HG02885 (cell line): ENCODE results near the gene MAGEA11.
"Not testable (repeated sequence)": the region's sequence is repeated elsewhere in the genome, so short reads cannot be mapped to it uniquely, and the experiment has no call there.

Source experiments
- ATAC-seq: cut with Tn5 transposase; IDR thresholded peaks from one replicate; pipeline ENCODE4 v1.9.1; 2021; ENCODE audit warnings: mild to moderate bottlenecking; ENCODE audit not compliant: unreplicated experiment, poor library complexity

Gene MAGEA11

DNA sequence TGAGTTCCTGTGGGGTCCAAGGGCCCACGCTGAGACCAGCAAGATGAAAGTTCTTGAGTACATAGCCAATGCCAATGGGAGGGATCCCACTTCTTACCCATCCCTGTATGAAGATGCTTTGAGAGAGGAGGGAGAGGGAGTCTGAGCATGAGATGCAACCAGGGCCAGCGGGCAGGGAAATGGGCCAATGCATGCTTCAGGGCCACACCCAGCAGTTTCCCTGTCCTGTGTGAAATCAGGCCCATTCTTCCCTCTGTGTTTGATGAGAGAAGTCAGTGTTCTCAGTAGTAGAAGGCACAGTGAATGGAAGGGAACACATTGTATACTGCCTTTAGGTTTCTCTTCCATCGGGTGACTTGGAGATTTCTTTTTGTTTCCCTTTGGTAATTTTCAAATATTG lies 4.8 kb downstream of the MAGEA11 start:
- no peak for ATAC-seq

DNA sequence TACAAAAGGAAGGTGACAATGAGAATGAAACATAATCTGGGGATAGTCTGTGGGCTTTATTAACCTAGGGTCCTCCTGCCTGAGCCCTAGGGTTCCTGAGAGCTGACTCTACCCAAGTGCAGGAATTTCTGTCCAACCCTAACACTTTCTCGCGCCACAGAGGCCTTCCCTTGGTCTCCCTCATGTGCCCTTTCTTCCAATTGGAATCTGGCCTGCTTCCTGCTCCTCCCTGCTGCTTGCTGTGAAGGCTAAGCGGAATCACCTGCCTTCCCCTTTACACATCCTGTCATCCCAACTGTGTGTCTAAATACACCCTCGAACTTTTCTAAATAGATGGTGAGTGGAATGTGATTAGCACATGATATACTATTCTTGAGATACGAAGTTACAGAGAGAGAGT lies 5.9 kb downstream of the MAGEA11 start:
- no peak for ATAC-seq

- no peak for ATAC-seq
Measured at GRCh38 chrX:149718757-149719156, 6.9 kb downstream of the MAGEA11 start.

DNA sequence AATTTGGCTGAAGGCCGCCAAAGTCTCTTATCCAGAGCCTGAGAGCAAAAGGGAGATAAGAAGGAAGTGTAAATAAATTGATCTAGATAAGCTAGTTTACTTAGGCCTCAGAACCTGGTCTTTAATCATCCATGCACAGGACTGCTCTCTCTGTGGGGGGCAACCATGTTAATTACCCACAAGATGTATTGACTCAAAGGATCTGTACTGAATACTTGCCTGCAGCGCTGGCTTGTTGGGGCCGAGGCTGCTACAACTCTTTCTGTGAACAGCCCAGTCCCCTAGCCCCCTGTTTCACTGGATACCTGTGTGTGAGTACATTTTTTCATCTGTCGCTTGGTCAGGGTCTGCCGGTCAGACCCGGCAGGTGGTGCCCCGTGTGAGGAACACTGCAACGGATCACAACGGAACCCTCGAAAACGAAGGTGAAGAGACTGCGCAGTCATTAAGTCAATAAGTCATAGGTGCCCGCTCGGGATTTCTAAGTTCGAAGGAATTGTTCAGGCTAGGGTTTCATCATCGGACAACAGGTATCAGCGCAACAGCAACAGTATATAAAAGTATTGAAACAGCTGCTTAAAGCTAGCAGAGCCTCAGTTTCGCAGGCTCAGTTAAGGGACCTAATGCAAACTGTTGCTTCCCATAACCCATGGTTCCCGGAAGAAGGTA lies 8.3 kb downstream of the MAGEA11 start:
- ATAC-seq = no peak

DNA sequence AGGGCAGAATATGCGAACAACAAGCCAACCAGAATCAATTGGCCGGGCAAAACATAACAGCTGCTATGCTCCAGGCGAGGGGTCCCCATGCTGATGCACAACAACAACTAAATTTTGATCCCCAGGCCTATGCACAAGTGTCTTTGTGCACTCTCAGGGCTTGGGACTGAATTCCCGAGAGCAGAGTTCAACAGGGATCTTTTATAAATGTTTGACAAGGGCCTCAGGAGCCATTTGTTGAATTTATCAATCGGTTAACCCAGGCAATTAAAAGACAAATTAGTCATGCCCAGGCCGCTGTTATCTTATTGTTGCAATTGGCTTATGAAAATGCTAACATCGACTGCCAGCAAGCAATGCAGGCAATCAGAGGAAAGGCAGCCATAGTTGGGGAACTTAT lies 9.4 kb downstream of the MAGEA11 start:
- ATAC-seq = not testable (repeated sequence)

GRCh38 chrX:149721778-149722177 lies 9.9 kb downstream of the MAGEA11 start:
- ATAC-seq = no peak

DNA sequence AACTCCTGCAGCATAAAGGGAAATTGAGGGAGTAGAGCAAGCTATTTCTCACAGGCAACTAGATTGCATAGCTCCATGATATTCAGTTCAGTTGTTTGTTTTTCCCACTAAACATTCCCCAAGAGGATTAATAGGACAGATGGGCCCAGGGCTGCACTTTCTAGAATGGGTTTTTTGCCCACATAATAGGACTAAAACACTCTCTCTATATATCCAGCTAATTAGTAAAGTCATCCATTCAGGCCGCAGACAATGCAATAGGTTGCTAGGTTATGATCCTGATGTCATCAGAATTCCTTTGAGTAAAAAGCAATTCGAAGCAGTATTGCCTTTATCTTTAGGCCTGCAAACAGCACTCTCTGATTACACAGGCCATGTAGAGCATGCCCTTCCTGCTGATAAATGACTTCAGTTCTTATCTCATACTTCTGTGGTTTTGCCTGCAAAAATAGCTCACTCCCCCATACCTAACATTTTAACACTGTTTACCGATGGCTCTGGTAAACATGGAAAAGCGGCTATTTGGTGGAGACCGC lies 11.8 kb downstream of the MAGEA11 start:
- ATAC-seq = not testable (repeated sequence)

- not testable (repeated sequence) for ATAC-seq
Measured at GRCh38 chrX:149727308-149727707, 15.4 kb downstream of the MAGEA11 start.

DNA sequence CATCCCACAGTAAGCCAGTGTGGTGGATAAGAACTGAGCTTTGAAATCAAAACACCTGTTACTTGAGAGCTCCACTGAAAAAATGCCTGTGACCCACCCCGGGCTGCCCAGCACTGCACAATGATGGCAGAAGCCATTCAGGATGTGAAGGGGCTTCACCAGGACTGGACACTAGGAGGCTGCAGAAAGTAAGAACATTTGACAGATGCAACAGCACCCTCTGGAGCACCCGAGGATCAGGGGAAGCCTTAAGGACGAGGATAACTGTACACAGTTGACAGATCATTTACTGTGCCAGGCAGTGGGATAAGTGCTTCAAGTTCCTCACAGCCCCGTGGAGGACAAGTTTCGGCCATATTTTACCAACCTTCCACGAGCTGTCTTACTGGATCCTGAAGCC lies 30.4 kb downstream of the MAGEA11 start:
- not testable (repeated sequence) for ATAC-seq

DNA sequence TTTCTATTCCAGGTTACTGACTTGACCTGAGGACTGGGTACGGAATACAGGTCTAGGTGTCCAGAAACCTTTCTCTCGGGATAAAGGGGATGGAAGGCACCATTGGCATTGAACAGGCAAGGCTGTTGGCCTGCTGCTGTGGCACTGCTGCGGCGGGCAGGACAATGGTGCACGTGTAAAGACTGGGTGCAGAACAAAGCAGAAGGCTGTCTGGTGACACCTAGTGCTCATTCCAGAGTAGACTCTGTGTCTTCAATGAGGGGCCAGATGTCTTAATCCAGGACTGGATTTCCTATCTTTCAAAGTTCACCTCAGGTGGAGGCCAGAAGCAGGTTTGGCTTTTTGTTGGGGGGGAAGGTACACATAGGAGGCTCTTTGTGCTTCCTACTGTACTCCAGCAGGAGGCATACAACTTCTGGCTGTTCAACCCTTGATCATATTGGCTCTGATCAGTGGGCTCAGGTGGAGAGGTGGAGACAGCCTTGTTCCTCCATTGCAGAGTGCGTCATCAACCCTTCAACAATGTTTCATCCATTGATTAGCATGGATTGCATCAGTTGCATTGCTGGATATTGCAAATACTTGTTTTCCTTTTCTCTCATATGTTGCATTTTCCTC lies 34.6 kb downstream of the MAGEA11 start:
- ATAC-seq = not testable (repeated sequence)

DNA sequence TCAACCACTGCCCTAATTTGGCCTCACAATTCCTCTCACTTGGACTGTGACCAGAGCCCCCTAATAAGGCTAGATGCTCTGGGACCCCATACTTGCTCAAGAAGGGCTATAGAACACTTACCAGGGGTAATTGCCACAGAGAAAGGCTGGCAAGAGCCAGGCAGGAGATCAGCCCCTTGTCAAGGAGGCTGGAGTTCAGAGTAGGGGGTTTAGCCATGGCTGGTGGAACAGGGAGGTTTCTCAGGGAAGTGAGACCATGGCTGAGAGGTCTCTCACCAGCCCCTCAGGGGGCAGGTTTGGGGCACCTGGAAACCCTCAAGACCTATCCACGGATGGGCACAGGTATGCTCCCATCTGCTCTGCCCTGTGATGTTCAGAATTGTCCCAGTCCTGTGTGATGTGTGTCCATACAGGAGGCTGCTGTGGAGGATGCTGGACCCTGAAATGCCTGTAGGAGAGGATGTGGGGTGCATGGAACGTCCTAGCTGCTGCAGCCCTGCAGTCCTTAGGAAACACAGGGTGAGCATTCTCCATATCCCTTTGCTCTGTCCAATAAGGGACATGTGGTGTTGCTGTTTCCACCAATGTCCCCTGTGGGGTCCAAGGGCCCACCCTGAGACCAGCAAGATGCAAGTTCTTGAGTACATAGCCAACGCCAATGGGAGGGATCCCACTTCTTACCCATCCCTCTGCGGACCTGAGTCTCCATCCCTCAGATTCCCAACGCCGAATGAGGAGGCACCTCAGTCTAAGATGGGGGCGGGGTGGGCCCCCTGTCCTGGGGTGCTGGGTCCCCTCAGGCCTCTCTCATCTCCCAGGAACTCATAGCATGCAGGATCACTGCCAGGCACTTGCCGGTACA lies 45.6 kb downstream of the MAGEA11 start:
- no peak for ATAC-seq

- no peak for ATAC-seq
Measured at GRCh38 chrX:149758068-149758714, 46.3 kb downstream of the MAGEA11 start.

- not testable (repeated sequence) for ATAC-seq
Measured at GRCh38 chrX:149758715-149759078, 46.8 kb downstream of the MAGEA11 start.

DNA sequence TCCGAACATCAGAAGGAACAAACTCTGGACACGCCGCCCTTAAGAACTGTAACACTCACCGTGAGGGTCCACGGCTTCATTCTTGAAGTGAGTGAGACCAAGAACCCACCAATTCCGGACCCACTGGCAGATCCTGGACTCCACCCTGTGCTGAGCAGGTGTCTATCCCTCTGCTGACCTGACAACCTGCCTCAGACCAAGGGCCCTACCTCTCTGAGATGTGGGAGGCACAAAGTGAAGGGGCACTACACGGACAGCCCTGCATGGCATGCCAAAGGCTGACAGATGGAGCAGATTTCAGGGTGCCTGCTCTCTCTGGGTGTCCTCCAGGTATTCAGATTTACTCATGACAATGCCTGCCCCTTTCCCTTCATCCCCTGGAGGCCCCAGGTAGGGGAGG lies 48.0 kb downstream of the MAGEA11 start:
- ATAC-seq = no peak

DNA sequence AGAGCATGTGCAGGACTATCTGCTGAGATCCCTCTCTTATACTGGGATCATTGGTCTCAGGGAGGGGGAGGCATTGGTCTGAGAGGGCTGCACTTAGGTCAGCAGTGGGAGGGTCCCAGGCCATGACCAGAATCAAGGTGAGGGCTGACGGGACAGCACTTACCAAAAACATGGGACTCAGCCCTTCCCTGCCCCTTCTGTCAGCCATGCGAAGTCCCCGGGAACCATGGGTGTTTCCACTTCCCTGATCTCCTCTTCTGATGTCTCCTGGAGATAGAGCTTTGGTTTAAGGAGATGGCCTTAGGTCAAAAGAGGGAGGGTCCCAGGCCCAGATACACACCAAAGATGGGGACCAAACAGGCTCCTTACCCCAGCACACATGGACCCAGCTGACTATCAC lies 49.1 kb downstream of the MAGEA11 start:
- no peak for ATAC-seq

DNA sequence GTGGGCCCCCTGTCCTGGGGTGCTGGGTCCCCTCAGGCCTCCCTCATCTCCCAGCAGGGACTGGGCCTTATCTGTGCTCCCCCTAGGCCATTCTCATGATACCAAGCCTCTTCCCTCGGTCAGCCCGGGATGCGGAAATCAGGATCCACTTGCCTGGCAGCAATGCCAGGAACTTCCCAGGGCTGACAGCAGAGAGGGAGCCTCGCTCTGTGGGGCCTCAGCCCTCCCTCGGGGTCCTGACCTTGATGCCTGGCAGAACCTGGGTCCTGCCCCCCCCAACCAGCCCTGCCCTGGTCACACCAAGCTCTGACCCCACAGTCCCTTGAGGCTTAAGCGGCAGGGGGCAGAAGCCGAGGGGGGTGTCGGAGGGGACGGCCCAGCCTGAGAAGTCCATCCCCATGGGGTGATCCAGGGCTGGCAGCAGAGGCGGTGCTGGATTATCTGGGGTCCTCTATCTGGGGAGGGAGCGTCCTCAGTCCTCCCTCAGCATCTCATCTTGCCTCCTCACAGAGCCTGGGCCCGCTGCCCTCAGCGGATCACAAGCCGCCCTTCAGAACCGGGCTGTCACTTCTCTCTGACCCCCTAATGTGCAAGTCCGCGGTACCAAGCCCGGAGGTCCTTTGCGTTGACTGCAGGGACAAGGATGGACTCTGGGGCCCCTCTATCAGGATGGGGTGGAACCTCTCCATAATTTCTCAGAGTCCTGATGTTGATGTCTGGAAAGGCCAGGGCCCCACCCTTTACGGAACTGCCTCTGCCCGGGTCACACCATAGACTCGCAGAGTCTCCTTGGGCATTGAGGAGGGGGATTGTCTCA lies 50.2 kb downstream of the MAGEA11 start:
- ATAC-seq = not testable (repeated sequence)

DNA sequence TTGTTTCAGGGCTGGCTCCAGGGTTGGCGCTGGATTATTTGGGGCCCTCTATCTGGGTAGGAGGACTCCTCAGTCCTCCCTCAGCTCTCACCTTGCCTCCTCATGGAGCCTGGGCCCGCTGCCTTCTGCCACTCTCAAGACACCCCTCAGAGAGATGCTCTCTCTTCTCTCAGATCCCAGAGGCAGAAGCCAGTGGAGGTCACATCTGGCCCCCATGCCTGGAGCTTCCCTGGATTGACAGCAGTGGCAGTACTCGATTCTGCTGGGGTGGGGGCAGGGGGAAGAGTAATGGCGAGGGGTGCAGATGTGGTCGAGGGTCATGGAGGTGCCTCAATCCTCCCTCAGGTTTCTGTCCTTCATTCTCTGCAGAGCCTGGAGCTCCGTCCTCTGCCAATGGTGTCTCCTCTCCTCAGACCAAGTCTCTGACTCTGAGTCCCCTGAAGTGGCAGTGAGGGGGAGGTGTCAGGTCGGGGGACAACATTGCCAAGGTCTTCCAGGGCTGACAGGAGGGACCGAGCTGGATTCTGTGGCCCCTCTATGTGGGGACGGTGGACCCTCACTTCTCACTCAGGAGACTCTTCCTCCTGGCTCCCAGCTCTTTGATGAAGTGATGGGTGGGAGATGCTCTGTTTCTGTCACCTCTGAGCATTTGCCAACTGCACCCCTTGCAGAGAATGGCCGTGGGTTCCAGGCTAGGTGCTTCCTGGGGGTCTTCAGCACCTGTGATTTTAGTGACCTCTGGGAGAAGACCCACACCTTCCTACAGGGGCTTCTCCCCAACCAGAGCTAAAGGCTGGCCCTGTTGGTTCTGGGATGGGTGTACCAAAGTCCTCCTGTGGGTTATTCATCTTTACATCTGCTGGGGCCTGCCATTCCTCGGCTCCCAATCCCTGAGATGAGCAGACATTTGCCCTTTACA lies 51.1 kb downstream of the MAGEA11 start:
- ATAC-seq = no peak
